Natural killer cell (primary cell): ENCODE data around the gene CMIP. TPM values are rescaled to one million over a fixed set of nuclear protein-coding genes. Genes with fewer than 3 reads are reported as not detected.

Experiments
- ATAC-seq, 3 donors: fragments of 150-1000 bp in 2 of 3; fragments of 200-7000 bp in 1 of 3; cut with Tn5 transposase; 1 replicate in 1 of 3; 2 replicates in 2 of 3; pipeline ENCODE4 v1.10.0; 2021; ENCODE audit warnings: mild to moderate bottlenecking in 2 of 3, moderate library complexity in 2 of 3
- DNase-seq, 2 donors: peaks; one replicate each; pipeline versions ENCODE4 v3.0.0 to v3.0.0-alpha.2; 2013 to 2021; ENCODE audit warnings: mixed read lengths in 1 of 2
- H3K27ac ChIP-seq: one replicate; pipeline ENCODE4 v1.5.1; 2013; ENCODE audit warnings: mild to moderate bottlenecking, low read length
- H3K27me3 ChIP-seq: one replicate; pipeline ENCODE4 v1.6.1; 2013; ENCODE audit warnings: low read length; ENCODE audit not compliant: control insufficient read depth, insufficient read depth
- H3K36me3 ChIP-seq: one replicate; pipeline ENCODE4 v1.6.1; 2013; ENCODE audit warnings: low read length; ENCODE audit not compliant: control insufficient read depth, insufficient read depth
- H3K4me1 ChIP-seq: one replicate; pipeline ENCODE4 v1.6.1; 2013; ENCODE audit warnings: low read length; ENCODE audit not compliant: control insufficient read depth, insufficient read depth
- H3K4me3 ChIP-seq: one replicate; pipeline ENCODE4 v1.5.1; 2013; ENCODE audit warnings: low read length
- H3K9me3 ChIP-seq: one replicate; pipeline ENCODE4 v1.6.1; 2013; ENCODE audit warnings: low read length; ENCODE audit not compliant: control insufficient read depth, insufficient read depth
- H3K27ac Mint-ChIP-seq, 2 donors: one replicate each; pipeline ENCODE4 v1.8.0; 2022; ENCODE audit warnings: mild to moderate bottlenecking in 2 of 2, mixed read lengths in 2 of 2, moderate library complexity in 1 of 2
- H3K27me3 Mint-ChIP-seq, 2 donors: one replicate each; pipeline ENCODE4 v1.8.0; 2022; ENCODE audit warnings: low read depth in 2 of 2, mixed read lengths in 2 of 2
- H3K36me3 Mint-ChIP-seq: one replicate; pipeline ENCODE4 v1.8.0; 2022; ENCODE audit warnings: mixed read lengths
- H3K4me1 Mint-ChIP-seq, 2 donors: one replicate each; pipeline ENCODE4 v1.8.0; 2022; ENCODE audit warnings: mixed read lengths in 2 of 2
- H3K4me3 Mint-ChIP-seq: one replicate; pipeline ENCODE4 v1.8.0; 2022; ENCODE audit warnings: mild to moderate bottlenecking, moderate library complexity, mixed read lengths
- H3K9me3 Mint-ChIP-seq, 2 donors: one replicate each; pipeline ENCODE4 v1.8.0; 2022; ENCODE audit warnings: mixed read lengths in 2 of 2
- WGBS: methylation state at CpG from one replicate; pipeline ENCODE4 v1.1.7; 2013; ENCODE audit warnings: missing lambda C conversion rate; ENCODE audit not compliant: insufficient coverage; 5-methylcytosine and 5-hydroxymethylcytosine counted together
- intact Hi-C: fragments of 100-400 bp; cut with micrococcal nuclease; formaldehyde crosslinking; loops from one replicate; pipeline ENCODE4 v1.14.2; 2022
- total RNA-seq, 4 donors: library from RNA; stranded (reverse); fragments of 120-200 nt in 1 of 4; gene quantifications; one replicate each; pipeline versions ENCODE4 v1.2.3 to v1.2.4, GENCODE V29; 2013 to 2022
- TF ChIP-seq, protein P1 (sequence below): fragments of 200-600 bp; IDR thresholded peaks from one replicate; pipeline ENCODE4 v1.8.0; 2022; ENCODE audit warnings: antibody characterized with exemption

Gene CMIP
- total RNA-seq, 3 donors from 2014 or later (not counting 1 experiment from before 2014, with no cell fraction given): 88.2 to 115 (median 91.5) TPM

DNA sequence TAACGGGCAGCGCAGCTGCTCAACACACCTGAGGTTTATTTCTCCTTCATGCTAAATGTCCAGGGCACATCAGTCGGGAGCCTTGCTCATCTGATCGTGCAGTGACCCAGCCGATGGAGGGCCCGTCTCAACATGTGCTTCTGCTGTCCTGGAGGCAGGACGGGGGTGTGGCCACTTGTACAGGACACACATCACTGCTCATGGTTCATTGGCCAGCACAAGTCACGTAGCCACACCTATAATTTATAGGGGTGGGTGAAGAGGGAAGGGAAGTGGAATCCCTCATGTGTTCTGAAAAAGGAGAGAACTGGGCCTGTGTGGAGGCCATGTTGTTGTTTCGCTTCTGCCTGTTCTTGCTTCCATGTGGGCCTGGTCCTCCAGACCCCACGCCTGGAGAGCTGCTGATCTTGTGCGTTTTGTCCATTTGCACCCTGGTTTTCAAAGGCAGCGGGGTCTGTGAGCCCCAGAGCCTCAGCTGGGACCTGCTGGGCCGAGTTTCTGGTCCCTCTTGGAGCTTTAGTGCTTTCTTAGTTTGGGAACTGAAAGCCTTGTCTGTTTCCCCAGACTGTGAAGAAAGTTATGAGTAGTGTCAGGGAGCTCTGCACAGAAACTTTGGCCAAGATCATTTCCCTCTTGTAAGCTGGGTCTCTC is 60.5 kb downstream of the CMIP start:
- no peaks in the 10 kb centered on the region for H3K9me3 Mint-ChIP-seq
- Histone ChIP-seq H3K36me3 (no peaks in the 10 kb centered on the region), H3K27me3 (no peaks in the 10 kb centered on the region), H3K9me3 (no peaks in the 10 kb centered on the region), H3K4me3 (no peak overlapping the region), H3K4me1 (peaks cover 43% of the 10 kb centered on the region), H3K27ac (peak overlapping the region; percentile 49)
- H3K4me1 Mint-ChIP-seq: peaks cover 38 to 51% of the 10 kb centered on the region in 2 donors
- TF ChIP-seq, protein P1, sequence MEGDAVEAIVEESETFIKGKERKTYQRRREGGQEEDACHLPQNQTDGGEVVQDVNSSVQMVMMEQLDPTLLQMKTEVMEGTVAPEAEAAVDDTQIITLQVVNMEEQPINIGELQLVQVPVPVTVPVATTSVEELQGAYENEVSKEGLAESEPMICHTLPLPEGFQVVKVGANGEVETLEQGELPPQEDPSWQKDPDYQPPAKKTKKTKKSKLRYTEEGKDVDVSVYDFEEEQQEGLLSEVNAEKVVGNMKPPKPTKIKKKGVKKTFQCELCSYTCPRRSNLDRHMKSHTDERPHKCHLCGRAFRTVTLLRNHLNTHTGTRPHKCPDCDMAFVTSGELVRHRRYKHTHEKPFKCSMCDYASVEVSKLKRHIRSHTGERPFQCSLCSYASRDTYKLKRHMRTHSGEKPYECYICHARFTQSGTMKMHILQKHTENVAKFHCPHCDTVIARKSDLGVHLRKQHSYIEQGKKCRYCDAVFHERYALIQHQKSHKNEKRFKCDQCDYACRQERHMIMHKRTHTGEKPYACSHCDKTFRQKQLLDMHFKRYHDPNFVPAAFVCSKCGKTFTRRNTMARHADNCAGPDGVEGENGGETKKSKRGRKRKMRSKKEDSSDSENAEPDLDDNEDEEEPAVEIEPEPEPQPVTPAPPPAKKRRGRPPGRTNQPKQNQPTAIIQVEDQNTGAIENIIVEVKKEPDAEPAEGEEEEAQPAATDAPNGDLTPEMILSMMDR: no peak
- H3K4me3 Mint-ChIP-seq: no peak overlapping the region
- intact Hi-C loops: no loop called here
- no peaks in the 10 kb centered on the region for H3K27me3 Mint-ChIP-seq
- H3K36me3 Mint-ChIP-seq: no peaks in the 10 kb centered on the region
- H3K27ac Mint-ChIP-seq: peak overlapping the region; percentile 46 to 65
- no peak for DNase-seq
- WGBS: 80% methylated on average over 13 of the region's 13 CpGs
- peak; percentile 21 to 47 (median 43) for ATAC-seq

DNA sequence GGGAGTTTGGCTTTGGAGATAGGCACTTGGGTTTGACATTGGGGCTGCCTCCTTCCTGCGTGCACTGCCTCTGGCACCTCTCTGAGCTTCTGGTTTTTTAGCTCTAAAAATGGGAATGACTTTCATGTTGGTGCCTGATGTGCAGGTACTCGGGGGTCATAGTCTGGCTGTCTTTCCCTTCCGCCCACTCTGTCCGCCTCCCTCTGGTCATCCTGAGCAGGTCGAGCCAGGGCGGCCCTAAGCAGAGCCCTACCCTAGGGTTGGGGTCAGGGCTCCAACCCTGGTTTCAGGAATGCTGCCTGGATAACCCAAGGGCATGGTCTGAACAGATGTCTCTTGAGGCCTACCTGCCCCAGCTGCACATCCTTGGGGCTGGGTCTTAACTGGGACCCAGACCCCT is 64.8 kb downstream of the CMIP start:
- TF ChIP-seq, protein P1: no peak
- peaks cover 36 to 43% of the 10 kb centered on the region in 2 donors for H3K4me1 Mint-ChIP-seq
- H3K27ac Mint-ChIP-seq: peak overlapping the region in 1 of 2 donors; percentile 14
- no peaks in the 10 kb centered on the region for H3K27me3 Mint-ChIP-seq
- DNase-seq: no peak
- Histone ChIP-seq H3K27ac (no peak overlapping the region), H3K36me3 (no peaks in the 10 kb centered on the region), H3K27me3 (no peaks in the 10 kb centered on the region), H3K4me1 (peaks cover 42% of the 10 kb centered on the region), H3K9me3 (no peaks in the 10 kb centered on the region), H3K4me3 (no peak overlapping the region)
- H3K9me3 Mint-ChIP-seq: no peaks in the 10 kb centered on the region
- ATAC-seq: no peak
- no peaks in the 10 kb centered on the region for H3K36me3 Mint-ChIP-seq
- intact Hi-C loops: no loop called here
- 95% methylated on average over 6 of the region's 6 CpGs for WGBS
- H3K4me3 Mint-ChIP-seq: no peak overlapping the region

DNA sequence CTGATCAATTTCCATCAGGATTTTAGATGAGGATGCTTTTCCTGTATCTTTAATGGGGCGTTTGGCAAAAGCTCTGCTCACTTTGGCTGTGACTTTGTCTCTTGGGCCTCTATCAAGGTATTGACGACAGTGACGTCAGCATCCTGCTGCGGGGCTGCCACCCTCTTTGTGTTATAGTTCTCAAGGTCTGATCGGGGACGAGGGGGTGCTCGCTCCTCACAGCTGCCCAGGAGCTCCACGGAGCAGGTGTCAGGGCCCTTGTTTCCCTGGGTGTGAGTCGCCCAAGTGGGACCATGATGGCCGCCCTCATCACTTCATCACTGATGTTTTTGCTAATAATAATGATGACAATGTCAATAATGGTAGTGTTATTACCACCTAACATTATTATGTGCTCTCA is 65.4 kb downstream of the CMIP start:
- 85% methylated on average over 9 of the region's 10 CpGs for WGBS
- Histone ChIP-seq H3K36me3 (no peaks in the 10 kb centered on the region), H3K27me3 (no peaks in the 10 kb centered on the region), H3K4me1 (peaks cover 43% of the 10 kb centered on the region), H3K9me3 (no peaks in the 10 kb centered on the region), H3K27ac (no peak overlapping the region), H3K4me3 (no peak overlapping the region)
- H3K27ac Mint-ChIP-seq: no peak overlapping the region
- TF ChIP-seq, protein P1: no peak
- H3K36me3 Mint-ChIP-seq: no peaks in the 10 kb centered on the region
- H3K4me3 Mint-ChIP-seq: no peak overlapping the region
- DNase-seq (no peak), ATAC-seq (no peak)
- intact Hi-C loops: no loop called here
- no peaks in the 10 kb centered on the region for H3K27me3 Mint-ChIP-seq
- no peaks in the 10 kb centered on the region for H3K9me3 Mint-ChIP-seq
- H3K4me1 Mint-ChIP-seq: peaks cover 39 to 46% of the 10 kb centered on the region in 2 donors

DNA sequence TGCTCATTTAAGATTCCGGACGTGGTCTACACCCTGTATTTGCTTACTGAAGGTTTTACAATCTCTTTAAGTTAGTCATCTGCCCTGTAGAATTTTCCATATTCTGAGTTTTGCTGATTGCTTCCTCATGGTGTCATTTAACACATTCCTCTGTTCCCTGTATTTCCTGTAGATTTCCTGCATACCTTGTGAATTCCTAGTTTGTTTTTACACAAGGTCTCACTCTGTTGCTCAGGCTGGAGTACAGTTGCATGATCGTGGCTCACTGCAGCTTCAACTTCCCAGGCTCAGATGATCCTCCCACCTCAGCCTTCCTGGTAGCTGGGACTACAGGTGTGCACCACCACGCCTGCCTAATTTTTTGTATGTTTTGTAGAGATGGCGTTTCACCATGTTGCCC is 66.8 kb downstream of the CMIP start:
- H3K4me1 Mint-ChIP-seq: peaks cover 39 to 54% of the 10 kb centered on the region in 2 donors
- ATAC-seq (no peak), DNase-seq (no peak)
- TF ChIP-seq, protein P1: no peak
- WGBS: 97% methylated on average over 4 of the region's 5 CpGs
- intact Hi-C loops: no loop called here
- no peaks in the 10 kb centered on the region for H3K36me3 ChIP-seq
- no peaks in the 10 kb centered on the region for H3K9me3 Mint-ChIP-seq
- H3K36me3 Mint-ChIP-seq: no peaks in the 10 kb centered on the region
- H3K27me3 Mint-ChIP-seq: no peaks in the 10 kb centered on the region
- H3K27ac ChIP-seq: no peak overlapping the region
- H3K4me1 ChIP-seq: peaks cover 37% of the 10 kb centered on the region
- H3K27me3 ChIP-seq: no peaks in the 10 kb centered on the region
- H3K27ac Mint-ChIP-seq: peak overlapping the region; percentile 10 to 17
- no peak overlapping the region for H3K4me3 ChIP-seq
- no peak overlapping the region for H3K4me3 Mint-ChIP-seq
- no peaks in the 10 kb centered on the region for H3K9me3 ChIP-seq
